Right lobe of liver (tissue), 6 donors: ENCODE measurements around the gene RREB1. TPM values are rescaled to one million over a fixed set of nuclear protein-coding genes. Genes with fewer than 3 reads are reported as not detected.

ENCODE experiments used
- ATAC-seq, 4 donors: fragments of 200-7000 bp; cut with Tn5 transposase; one replicate each; pipeline ENCODE4 v1.9.1; 2020; ENCODE audit warnings: mild to moderate bottlenecking in 4 of 4, moderate library complexity in 4 of 4
- DNase-seq, 3 donors: peaks; one replicate each; pipeline ENCODE4 v3.0.0-alpha.2; 2020
- H3K27ac ChIP-seq, 3 donors: fragments of 200-600 bp; one replicate each; pipeline ENCODE4 v1.8.0; 2022
- H3K27me3 ChIP-seq, 2 donors: fragments of 200-600 bp; one replicate each; pipeline ENCODE4 v1.8.0; 2022
- H3K36me3 ChIP-seq, 4 donors: fragments of 200-600 bp; sonication (generic) in 1 of 4; one replicate each; pipeline versions ENCODE4 v1.5.1 to v1.8.0; 2017 to 2022; ENCODE audit warnings: control low read depth in 1 of 4
- H3K4me1 ChIP-seq, 4 donors: fragments of 200-600 bp; sonication (generic) in 1 of 4; one replicate each; pipeline versions ENCODE4 v1.5.1 to v1.8.0; 2017 to 2022; ENCODE audit warnings: control low read depth in 1 of 4
- H3K4me3 ChIP-seq, 3 donors: fragments of 200-600 bp; one replicate each; pipeline ENCODE4 v1.8.0; 2022
- H3K9me3 ChIP-seq, 4 donors: fragments of 200-600 bp; sonication (generic) in 1 of 4; one replicate each; pipeline versions ENCODE4 v1.5.1 to v1.8.0; 2017 to 2022; ENCODE audit warnings: control low read depth in 1 of 4
- POLR2A ChIP-seq: fragments of 450-650 bp; IDR thresholded peaks from one replicate; pipeline ENCODE4 v1.6.1; 2017; ENCODE audit warnings: antibody characterized with exemption, mild to moderate bottlenecking
- WGBS: methylation state at CpG from one replicate; pipeline ENCODE4 v1.1.6; 2018; ENCODE audit warnings: low coverage, low lambda C conversion rate; ENCODE audit not compliant: insufficient coverage; ENCODE audit errors: missing lambda C conversion rate; 5-methylcytosine and 5-hydroxymethylcytosine counted together
- intact Hi-C, 2 donors: fragments of 100-400 bp; cut with DNase I; formaldehyde crosslinking; loops; one replicate each; pipeline versions ENCODE4 v1.11.2 to v1.14.1; 2022
- total RNA-seq, 6 experiments: library from RNA; depleted of rRNA in 2 of 6; stranded (reverse); fragments of >200 nt in 2 of 6; fragmentation: NEBNext Ultra II Directional in 3 of 6; extraction: Animal tissue kit (Norgen Biotek cat#: 25700) in 3 of 6; gene quantifications; one replicate each; pipeline versions ENCODE4 v1.1.0 to v1.2.4, GENCODE V29; 2016 to 2023
- TF ChIP-seq, protein P1 (sequence below), 4 donors: fragments of 200-600 bp in 3 of 4; fragments of 450-650 bp in 1 of 4; IDR thresholded peaks; one replicate each; pipeline versions ENCODE4 v1.5.1 to v1.8.0; 2016 to 2022; ENCODE audit warnings: antibody characterized with exemption in 4 of 4, mild to moderate bottlenecking in 2 of 4
- donor health status: DM: no; HTN: yes; CAD: no.
- donor health status: DM: no; HTN: no; CAD: no.
- donor health status: DM: no; HTN: no; CAD: no.
- donor health status: DM: no; HTN: yes; CAD: no.
- donor health status: DM: no; HTN: yes; CAD: no.

RREB1 gene
- total RNA-seq, 6 experiments from 2014 or later, result 28.7 to 46.3 (median 39.6) TPM

DNA sequence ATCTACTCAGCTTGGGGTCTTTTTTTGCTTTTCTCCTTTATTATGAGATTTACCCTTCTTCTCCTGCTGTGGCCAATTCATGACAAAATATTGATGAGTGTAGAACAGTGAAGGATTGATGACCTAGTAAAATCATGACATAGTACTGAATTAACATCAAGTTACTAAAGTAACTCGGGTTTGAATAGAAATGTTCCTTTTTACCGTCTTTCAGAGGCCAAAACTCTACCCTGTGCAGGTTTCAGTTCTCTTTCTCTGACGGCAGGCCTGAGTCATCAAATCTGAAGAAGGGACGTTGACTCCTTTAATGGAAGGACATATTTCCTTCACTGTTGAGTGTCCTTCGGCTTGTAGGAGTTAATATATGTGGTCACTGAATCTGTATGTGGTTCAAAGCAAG, 80.7 kb downstream of the RREB1 start:
- no peak overlapping the region for H3K4me3 ChIP-seq
- H3K36me3 ChIP-seq, result peaks cover 0 to 71% (median 18%) of the 10 kb centered on the region in 4 donors
- TF ChIP-seq, protein P1, sequence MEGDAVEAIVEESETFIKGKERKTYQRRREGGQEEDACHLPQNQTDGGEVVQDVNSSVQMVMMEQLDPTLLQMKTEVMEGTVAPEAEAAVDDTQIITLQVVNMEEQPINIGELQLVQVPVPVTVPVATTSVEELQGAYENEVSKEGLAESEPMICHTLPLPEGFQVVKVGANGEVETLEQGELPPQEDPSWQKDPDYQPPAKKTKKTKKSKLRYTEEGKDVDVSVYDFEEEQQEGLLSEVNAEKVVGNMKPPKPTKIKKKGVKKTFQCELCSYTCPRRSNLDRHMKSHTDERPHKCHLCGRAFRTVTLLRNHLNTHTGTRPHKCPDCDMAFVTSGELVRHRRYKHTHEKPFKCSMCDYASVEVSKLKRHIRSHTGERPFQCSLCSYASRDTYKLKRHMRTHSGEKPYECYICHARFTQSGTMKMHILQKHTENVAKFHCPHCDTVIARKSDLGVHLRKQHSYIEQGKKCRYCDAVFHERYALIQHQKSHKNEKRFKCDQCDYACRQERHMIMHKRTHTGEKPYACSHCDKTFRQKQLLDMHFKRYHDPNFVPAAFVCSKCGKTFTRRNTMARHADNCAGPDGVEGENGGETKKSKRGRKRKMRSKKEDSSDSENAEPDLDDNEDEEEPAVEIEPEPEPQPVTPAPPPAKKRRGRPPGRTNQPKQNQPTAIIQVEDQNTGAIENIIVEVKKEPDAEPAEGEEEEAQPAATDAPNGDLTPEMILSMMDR (IDR thresholded peaks at IDR 0.05), result no peak
- no peak for TF ChIP-seq POLR2A
- peak overlapping the region in 2 of 3 donors; percentile 13 to 16 for H3K27ac ChIP-seq
- DNase-seq, result no peak
- H3K9me3 ChIP-seq, result no peaks in the 10 kb centered on the region
- peaks cover 0 to 14% (median 0%) of the 10 kb centered on the region in 4 donors for H3K4me1 ChIP-seq
- no peaks in the 10 kb centered on the region for H3K27me3 ChIP-seq
- 76% methylated on average over 5 of the region's 5 CpGs for WGBS
- intact Hi-C loops, result no loop called here
- peak; percentile 41 to 56 (median 48) for ATAC-seq

DNA sequence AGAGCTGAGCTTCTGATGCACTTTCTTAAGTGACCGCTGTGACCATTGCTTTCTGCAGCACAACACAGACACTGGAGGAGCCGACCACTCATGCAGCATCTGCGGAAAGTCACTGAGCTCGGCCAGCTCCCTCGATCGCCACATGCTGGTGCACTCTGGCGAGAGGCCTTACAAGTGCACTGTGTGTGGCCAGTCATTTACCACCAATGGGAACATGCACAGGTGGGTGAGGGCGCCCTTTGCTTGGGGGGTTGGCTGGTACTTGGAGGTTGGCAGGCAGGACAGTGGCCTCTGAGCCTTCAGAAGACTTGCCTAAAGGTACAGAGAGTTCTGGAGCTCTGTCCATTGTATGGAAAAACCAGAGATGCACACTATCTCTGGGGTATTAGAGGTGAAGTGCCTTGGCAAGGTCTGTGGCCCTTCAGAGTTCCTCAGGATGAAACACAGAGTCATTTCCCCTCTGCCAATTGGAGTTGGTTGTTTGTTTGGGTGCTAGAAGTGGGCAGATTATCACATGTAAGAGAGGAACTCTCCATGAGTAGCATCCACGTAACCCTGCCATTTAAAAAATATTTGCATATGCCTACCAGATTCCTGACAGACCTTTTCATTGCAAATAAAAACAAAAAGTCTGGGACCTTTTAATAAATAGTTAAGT, 81.5 kb downstream of the RREB1 start:
- WGBS, result 89% methylated on average over 3 of the region's 9 CpGs
- Histone ChIP-seq H3K36me3 (peaks cover 0 to 64% (median 17%) of the 10 kb centered on the region in 4 donors), H3K27me3 (no peaks in the 10 kb centered on the region), H3K4me1 (peaks cover 0 to 15% (median 2%) of the 10 kb centered on the region in 4 donors), H3K27ac (peak overlapping the region in 1 of 3 donors; percentile 13), H3K4me3 (no peak overlapping the region), H3K9me3 (no peaks in the 10 kb centered on the region)
- TF ChIP-seq, protein P1 (IDR thresholded peaks at IDR 0.05), result no peak
- TF ChIP-seq POLR2A, result no peak
- no peak for DNase-seq
- intact Hi-C loops, result no loop called here
- peak in 3 of 4 donors; percentile 18 to 41 (median 32) for ATAC-seq

DNA sequence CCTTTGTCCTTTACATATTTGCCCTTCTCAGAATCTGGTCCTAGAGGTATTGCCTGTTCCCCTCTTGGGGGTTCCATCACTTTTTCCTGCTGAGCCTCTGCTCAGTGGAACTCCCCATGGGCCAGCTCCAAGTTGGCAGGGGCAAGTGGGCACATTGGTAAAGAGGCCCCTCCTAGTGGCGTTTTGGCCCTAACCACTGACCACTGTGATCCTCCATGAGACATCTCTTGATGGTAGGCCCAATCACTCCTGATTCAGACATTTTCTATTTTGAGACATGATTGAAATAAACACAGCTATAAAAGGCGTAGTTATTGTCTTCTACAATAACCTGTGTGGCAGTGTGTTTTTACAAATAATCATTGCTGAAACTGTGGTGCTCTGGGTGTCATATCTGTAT, 83.0 kb downstream of the RREB1 start:
- no peak overlapping the region for H3K27ac ChIP-seq
- ATAC-seq, result no peak
- H3K36me3 ChIP-seq, result peaks cover 0 to 53% (median 17%) of the 10 kb centered on the region in 4 donors
- no peak for DNase-seq
- H3K4me3 ChIP-seq, result no peak overlapping the region
- TF ChIP-seq, protein P1 (IDR thresholded peaks at IDR 0.05), result no peak
- no peak for TF ChIP-seq POLR2A
- no peaks in the 10 kb centered on the region for H3K9me3 ChIP-seq
- WGBS, result 91% methylated on average over 2 of the region's 2 CpGs
- H3K27me3 ChIP-seq, result no peaks in the 10 kb centered on the region
- intact Hi-C loops, result no loop called here
- H3K4me1 ChIP-seq, result peaks cover 0 to 30% (median 10%) of the 10 kb centered on the region in 4 donors

DNA sequence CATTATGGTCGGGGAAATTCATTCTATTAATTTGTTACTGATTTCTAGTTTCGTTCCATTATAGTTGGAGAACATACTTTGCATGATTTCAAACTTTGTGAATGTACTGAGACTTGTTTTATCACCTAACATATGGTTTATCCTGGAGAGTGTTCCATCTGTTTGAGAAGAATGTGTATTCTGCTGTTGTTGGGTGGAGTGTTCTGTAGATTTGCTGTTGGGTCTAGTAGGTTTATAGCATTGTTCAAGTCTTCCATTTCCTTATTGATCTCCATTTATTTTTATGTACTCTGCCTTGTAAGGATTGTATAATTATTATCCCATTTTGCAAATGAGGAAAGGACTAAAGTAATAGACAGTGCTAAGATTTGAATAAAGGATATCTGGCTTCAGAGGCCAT, 85.4 kb downstream of the RREB1 start:
- Histone ChIP-seq H3K27ac (no peak overlapping the region), H3K4me3 (no peak overlapping the region), H3K4me1 (peaks cover 0 to 46% (median 10%) of the 10 kb centered on the region in 4 donors), H3K9me3 (no peaks in the 10 kb centered on the region), H3K27me3 (no peaks in the 10 kb centered on the region), H3K36me3 (peaks cover 0 to 31% (median 18%) of the 10 kb centered on the region in 4 donors)
- intact Hi-C loops, result no loop called here
- ATAC-seq (no peak), DNase-seq (no peak)
- WGBS, result 90% methylated on average over 2 of the region's 2 CpGs
- TF ChIP-seq POLR2A, result no peak
- TF ChIP-seq, protein P1 (IDR thresholded peaks at IDR 0.05), result no peak
